ENCODE results near the gene CLMN.
"Not testable (repeated sequence)": the region's sequence is repeated elsewhere in the genome, so short reads cannot be mapped to it uniquely, and the experiment has no call there.

CLMN gene

DNA sequence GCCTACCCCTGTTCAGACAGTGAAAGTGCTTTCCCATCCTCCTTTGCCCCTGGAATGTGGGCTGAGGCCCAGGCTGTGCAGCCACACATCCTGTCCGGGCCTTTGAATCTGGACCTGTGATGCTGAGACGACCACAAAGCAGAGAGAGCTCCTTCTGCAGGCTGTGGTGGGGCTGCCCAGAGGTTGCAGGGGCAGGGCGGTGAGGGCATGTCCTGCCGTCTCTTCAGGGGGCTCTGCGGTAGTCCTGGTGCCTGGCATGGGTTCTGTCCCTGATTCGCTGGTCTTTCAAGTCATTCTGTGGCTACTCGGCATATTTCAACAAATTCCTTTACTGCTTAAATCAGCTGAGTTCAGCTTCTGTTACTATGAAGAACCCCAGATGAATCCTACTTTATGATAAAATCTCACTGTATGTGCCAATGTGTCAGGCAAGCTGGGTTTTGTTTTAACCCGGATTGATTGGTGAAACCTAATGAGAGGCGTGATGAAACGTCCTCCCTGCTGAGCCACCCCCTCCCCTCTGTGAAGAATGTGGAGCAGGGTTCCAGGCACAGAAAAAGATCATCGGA is 99.0 kb downstream of the CLMN start:
- no peak for DNase-seq (ENCODE audit: low read depth)

DNA sequence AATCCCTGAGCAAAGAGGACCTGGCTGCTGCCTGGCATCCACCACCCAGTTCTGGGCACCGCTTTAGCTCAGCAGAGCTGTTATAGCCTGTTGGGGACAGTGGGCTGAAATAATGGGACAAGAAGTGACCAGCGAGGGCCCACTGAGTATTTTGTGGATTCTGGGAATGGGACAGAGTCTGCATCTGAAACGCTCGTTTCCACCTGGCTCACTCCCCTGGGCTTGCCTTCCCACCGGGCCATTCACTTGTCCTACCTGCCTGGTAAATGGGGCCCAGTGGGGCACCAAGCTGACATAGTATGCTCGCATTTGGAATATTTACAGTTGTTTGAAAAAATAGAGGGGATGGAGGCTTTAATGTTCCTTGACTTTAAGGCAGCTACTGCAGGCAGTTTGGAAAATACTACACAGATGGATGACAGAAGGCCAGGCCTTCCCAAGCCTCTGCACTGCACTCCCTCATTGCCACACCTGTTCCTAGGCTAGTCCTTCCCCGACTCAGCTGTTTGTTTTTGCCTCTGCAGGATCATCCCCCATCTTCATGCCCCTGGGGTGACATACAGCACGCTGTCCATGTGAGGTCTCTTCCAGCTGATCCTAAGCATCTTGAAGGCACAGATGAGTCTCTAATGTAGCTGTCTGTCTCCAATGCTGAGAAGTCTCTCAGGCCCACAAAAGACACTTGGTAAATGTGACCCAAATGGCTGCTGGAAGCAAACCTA is 101.1 kb downstream of the CLMN start:
- no peak for DNase-seq (ENCODE audit: low read depth)

DNA sequence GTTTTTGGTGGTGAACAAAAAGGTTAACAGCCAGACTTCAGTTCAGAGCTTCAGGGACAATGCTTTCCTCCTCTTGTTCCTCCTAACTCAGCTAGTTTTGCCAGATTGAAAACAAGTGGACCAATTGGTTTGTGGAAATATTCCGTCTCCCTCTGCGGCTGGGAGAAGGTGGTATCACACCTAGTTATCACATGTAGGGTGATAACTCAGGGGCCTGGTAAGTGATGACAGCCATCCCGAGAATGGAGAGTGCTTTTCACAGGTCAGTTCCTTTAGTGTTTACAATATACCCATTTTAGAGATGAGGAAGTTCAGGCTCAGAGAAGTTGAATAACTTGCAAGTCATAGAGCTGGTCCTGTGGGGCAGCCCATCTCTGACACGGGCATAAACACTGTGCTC is 101.7 kb downstream of the CLMN start:
- DNase-seq (ENCODE audit: low read depth) = no peak

DNA sequence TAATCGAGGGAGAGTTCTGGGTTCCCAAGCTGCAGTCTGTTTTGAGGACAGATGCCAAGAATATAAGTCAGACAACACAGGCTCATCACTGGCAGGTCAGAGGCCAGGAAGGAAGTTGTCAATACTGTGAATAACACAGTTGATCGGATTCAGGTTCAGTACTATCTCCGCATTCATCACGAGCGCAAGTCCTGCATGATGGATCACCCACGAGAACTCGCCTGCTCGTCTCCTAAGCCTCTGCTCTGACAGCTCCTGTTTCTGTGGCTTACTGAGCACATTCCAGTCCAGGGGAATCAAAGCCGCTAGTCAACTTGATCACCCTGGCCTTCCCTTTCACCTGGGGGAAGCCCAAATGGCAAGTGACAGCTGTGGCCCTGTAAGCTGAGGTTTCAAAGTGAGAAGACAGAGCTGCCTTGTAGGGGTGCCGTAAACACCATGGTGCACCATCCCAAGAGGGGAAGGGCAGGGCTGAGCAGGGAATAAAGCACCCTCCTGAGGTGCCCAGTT is 102.3 kb downstream of the CLMN start:
- no peak for DNase-seq (ENCODE audit: low read depth)

DNA sequence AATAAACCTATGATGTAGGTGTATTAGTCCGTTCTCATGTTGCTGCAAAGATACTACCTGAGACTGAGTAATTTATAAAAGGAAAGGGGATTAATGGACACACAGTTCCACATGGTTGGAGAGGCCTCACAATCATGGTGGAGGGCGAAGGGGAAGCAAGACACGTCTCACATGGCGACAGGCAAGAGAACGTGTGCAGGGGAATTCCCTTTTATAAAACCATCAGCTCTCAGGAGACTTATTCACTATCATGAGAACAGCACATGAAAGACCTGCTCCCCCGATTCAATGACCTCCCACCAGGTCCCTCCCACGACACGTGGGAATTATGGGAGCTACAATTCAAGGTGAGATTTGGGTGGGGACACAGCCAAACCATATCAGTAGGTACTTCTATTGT is 103.7 kb downstream of the CLMN start:
- DNase-seq (ENCODE audit: low read depth) = no peak

- no peak for DNase-seq (ENCODE audit: low read depth)
Measured at GRCh38 chr14:95215094-95215725, 104.5 kb downstream of the CLMN start.

- no peak for DNase-seq (ENCODE audit: low read depth)
Measured at GRCh38 chr14:95213774-95214173, 105.9 kb downstream of the CLMN start.

DNA sequence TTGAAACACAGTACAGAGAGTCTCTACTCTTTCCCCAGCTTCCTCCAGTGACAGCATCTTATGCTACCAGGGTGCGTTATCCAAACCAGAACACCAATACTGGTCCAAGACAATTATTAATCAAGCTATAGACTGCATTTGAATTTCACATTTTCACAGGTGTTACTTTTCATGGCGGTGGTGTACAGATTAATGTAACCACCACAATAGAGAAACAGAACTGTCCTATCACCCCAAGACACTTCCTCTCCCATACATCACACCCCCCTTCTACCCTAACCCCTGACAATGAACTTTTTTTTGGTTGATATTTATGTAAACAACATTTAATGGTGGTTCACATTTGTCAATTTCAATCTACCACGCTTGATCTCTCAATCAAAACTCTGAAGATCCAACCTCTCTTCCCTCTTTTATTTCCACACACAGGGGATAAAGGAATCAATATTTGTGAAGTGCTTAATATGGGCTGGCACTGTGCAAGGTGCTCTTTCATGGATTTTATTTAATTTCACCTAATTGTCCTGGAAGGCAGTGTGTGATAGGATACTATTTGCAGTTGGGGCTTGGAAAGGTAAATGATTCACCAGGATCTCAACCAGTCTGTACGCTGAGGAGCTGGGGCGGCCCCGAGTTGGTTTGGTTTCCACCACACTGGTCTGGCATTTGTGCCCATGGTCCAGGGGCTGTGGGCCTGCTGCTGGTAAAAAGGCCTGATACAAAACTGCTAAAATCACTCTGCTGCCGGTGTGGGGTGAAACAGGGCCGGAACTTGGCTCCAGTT is 107.8 kb downstream of the CLMN start:
- DNase-seq (ENCODE audit: low read depth) = no peak

DNA sequence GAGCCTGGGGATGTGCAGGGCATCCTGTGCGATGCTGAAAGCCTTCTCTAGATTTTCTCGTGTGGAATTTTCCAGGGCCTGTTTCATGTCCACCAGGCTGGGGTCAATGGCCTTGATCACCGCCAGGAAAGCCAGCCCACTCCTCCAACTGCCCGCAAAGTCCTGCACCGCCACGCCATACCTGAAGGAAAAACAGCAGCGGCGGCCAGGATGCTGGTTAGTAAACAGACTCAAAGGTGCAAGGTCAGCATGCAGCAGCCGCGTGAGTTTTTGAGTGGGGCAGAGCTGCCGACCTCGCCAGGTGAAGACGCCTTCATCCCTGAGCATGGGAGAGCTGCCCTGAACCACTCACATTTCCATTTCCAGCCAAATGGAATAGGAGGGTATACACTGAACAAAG is 109.0 kb downstream of the CLMN start:
- DNase-seq (ENCODE audit: low read depth) = no peak

- no peak for DNase-seq (ENCODE audit: low read depth)
Measured at GRCh38 chr14:95208598-95208997, 111.1 kb downstream of the CLMN start.

DNA sequence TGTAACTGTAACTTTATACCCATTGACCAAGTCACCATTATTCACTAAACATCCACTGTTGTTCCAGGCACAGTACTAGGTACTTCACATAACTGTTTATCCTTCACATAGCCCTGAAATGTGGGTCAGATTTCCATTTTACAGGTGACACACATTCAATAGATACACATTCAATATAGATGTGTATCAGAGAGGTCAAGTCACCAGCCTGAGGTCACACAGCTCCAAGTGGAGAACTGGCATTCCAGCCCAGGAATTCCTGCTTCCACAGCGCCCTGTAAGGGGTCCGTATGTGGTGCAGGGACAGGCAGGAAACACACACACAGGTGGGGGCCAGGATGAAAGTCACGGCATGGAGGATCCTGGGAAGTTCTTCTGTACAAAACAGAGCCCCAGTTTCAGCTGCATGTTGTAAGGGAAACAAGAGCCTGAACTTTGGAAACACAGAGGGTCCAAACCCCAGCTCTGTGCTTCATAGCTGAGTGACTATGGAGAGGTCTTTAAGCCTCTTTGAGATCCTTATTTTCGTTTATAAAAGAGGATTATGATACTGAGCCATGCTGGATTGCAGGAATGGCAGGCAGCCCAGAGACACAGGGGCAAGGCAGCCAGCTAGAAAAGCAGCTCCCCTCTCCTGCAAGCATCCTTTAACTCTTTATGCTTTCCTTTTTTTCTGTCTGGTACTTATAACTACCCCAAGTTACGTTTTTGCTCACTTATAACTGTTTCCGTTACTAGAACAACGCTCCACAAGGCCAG is 112.1 kb downstream of the CLMN start:
- DNase-seq (ENCODE audit: low read depth) = no peak

GRCh38 chr14:95206534-95206933 is 113.2 kb downstream of the CLMN start:
- no peak for DNase-seq (ENCODE audit: low read depth)

GRCh38 chr14:95204705-95205104 is 115.0 kb downstream of the CLMN start:
- DNase-seq (ENCODE audit: low read depth) = no peak

- not testable (repeated sequence) for DNase-seq (ENCODE audit: low read depth)
Measured at GRCh38 chr14:95201745-95202144, 118.0 kb downstream of the CLMN start.

- no peak for DNase-seq (ENCODE audit: low read depth)
Measured at GRCh38 chr14:95200404-95200803, 119.3 kb downstream of the CLMN start.

DNA sequence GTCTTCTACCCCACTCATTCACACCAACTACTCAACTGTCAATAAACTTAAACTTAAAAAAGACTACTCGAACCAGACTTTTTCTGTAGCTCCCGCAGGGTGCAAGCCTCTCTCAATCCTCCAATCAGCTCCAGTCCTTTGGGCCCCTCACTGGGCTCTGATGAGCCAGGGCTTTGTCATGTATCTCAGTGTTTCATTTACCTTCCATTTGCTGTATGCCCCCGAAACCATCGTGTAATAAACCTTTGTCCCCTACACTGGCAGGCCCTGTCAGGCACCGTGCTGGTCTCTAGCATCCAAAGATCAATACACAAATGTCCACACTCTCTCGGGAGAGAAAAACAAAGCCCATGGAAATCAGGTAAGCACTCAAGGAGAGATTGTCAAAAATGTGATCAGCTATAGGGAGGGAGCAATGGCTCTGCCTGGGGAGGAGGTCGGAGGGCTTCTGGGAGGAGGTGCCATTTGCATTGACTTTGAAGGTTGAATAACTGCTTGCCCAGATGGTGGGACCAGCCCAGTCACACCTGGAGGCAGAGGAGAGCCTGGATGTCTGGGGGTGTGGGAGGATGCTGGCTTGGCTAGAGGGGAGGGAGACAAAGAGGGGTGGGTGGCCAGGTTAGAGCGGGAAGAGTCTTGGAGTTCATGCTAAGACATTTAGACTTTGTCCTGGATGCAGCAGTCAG is 120.3 kb downstream of the CLMN start:
- no peak for DNase-seq (ENCODE audit: low read depth)

DNA sequence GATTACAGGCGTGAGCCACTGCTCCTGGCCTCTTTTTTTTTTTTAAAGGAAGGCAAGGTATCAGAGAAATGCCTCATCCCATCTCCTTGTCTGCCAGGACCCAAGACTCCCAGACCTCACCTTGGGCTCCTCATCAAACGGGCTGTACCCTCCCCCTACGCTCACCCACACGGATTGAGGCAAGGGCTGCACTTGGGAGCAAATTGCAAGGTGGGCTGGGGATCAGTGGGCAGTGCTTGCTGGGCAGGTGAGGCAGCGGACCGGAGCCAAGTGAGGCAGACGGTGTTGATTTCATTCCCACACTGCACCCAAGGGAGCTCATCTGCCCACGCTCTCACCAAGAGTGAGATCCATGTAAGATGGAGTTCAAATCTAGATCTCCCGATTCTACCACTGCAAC is 121.4 kb downstream of the CLMN start:
- no peak for DNase-seq (ENCODE audit: low read depth)

DNA sequence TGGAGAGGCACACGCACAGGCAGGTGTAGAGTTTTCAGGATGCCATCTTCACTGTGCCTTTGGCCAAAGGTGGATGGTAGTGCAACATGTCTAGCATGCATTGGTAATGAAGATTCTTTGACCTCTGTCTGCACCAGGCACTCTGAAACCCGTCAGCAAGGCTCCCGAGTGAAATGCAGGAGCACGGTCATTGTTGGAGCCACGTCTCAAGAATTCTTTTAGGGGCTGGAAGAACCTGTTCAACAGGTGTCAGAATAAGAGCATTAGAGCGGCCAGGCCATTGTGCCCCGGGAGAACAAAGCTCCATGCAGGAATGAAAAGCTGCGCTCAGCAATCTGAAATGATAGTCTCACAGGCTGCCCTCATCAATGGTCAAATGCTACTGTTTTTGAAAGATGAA is 122.2 kb downstream of the CLMN start:
- no peak for DNase-seq (ENCODE audit: low read depth)

GRCh38 chr14:95196826-95197545 is 122.7 kb downstream of the CLMN start:
- no peak for DNase-seq (ENCODE audit: low read depth)

DNA sequence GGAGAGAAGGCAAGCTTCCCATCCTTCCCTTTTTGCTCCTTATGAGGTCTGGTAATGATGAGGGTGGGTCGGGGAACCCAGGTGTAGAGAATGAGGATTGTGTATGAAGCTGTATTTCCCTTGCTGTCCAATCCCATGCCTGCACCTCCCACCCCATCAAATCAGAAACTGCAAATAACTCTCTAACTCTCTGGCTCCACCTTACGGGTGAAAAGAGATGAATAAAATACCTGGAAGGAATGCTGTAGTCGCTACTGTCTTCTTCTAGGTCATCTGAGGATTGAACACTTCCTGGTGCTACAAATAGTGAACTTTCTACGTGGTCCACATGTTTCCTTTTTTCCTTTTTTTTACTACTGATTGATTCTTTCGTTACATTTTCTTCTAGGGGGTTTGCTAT is 123.4 kb downstream of the CLMN start:
- DNase-seq (ENCODE audit: low read depth) = no peak

GRCh38 chr14:95195031-95195430 is 124.7 kb downstream of the CLMN start:
- no peak for DNase-seq (ENCODE audit: low read depth)
